DND-41 (cell line): ENCODE data around the gene SHPK.

Experiments
- ATAC-seq: fragments of 200-7000 bp; cut with Tn5 transposase; 3 replicates; pipeline ENCODE4 v1.9.1; 2021; ENCODE audit warnings: low read depth; ENCODE audit not compliant: insufficient read depth
- DNase-seq: peaks from one replicate; pipeline ENCODE4 v3.0.0-alpha.2; 2020
- H2AFZ ChIP-seq: 2 replicates; pipeline ENCODE4 v1.6.0; 2012; ENCODE audit warnings: low read depth, low read length
- H3K27ac ChIP-seq: 2 replicates; pipeline ENCODE4 v1.5.1; 2012; ENCODE audit warnings: low read length, inconsistent platforms
- H3K27me3 ChIP-seq: fragments of 200-600 bp; sonication (generic); 2 replicates; pipeline ENCODE4 v1.6.0; 2012; ENCODE audit warnings: low read length, mild to moderate bottlenecking, inconsistent platforms; ENCODE audit not compliant: insufficient read depth, poor library complexity
- H3K36me3 ChIP-seq: 2 replicates; pipeline ENCODE4 v1.5.1; 2012; ENCODE audit warnings: low read length, inconsistent platforms; ENCODE audit not compliant: insufficient read depth
- H3K4me1 ChIP-seq: 2 replicates; pipeline ENCODE4 v1.5.1; 2012; ENCODE audit warnings: mild to moderate bottlenecking, low read length; ENCODE audit not compliant: insufficient read depth
- H3K4me2 ChIP-seq: 2 replicates; pipeline ENCODE4 v1.6.0; 2012; ENCODE audit warnings: mild to moderate bottlenecking, moderate library complexity, low read length, inconsistent platforms; ENCODE audit not compliant: insufficient read depth
- H3K4me3 ChIP-seq, 2 experiments: fragments of 200-600 bp in 1 of 2; shearing (Covaris generic) in 1 of 2; 2 replicates each; pipeline ENCODE4 v1.5.1; 2012 to 2016; ENCODE audit warnings: inconsistent platforms in 2 of 2, low read length in 2 of 2, mild to moderate bottlenecking in 2 of 2, low read depth in 1 of 2, moderate library complexity in 1 of 2
- H3K79me2 ChIP-seq: 2 replicates; pipeline ENCODE4 v1.6.0; 2012; ENCODE audit warnings: low read length, inconsistent platforms; ENCODE audit not compliant: insufficient read depth
- H3K9ac ChIP-seq: 2 replicates; pipeline ENCODE4 v1.6.0; 2012; ENCODE audit warnings: low read depth, mild to moderate bottlenecking, inconsistent platforms, low read length, moderate library complexity
- H3K9me3 ChIP-seq: 2 replicates; pipeline ENCODE4 v1.5.1; 2012; ENCODE audit warnings: low read length, moderate library complexity, mild to moderate bottlenecking, inconsistent platforms; ENCODE audit not compliant: insufficient read depth, severe bottlenecking
- H4K20me1 ChIP-seq: 2 replicates; pipeline ENCODE4 v1.6.0; 2012; ENCODE audit warnings: low read length; ENCODE audit not compliant: insufficient read depth
- EZH2 ChIP-seq: IDR thresholded peaks from 3 replicates; pipeline ENCODE4 v1.6.1; 2012; ENCODE audit warnings: borderline replicate concordance, low read depth, mild to moderate bottlenecking, moderate library complexity, low read length, inconsistent platforms; ENCODE audit not compliant: severe bottlenecking
- TF ChIP-seq, protein P1 (sequence below): IDR thresholded peaks from 2 replicates; pipeline ENCODE4 v1.5.1; 2012; ENCODE audit warnings: borderline replicate concordance, low read length, moderate library complexity, mild to moderate bottlenecking; ENCODE audit not compliant: poor library complexity, severe bottlenecking; ENCODE audit errors: extremely low read depth

The SHPK gene

DNA sequence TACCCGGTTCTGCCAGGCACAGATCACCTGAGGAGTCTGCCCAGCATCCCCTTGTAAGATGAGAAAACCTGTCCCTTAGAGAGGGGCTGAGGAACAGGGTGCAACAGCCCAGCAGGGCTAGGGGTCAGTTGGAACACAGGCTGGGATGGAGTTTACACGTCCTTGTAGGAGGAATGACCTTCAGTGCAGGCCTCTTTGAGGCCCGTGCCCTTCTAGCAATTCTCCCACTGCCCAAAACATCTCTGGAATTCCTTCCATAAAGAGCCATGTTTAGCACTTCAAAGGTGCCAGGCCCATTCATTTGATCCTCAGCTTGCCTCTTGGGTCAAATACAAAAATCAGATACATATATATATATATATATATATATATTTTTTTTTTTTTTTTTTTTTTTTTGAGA is 5.0 kb upstream of the SHPK start:
- Histone ChIP-seq H3K4me1 (peaks cover 12% of the 10 kb centered on the region), H3K9ac (no peak overlapping the region), H4K20me1 (no peaks in the 10 kb centered on the region), H3K79me2 (peaks cover 10% of the 10 kb centered on the region), H2AFZ (no peak overlapping the region), H3K4me2 (no peak overlapping the region), H3K4me3 (no peak overlapping the region), H3K36me3 (peaks cover 3% of the 10 kb centered on the region), H3K9me3 (no peaks in the 10 kb centered on the region), H3K27me3 (no peaks in the 10 kb centered on the region), H3K27ac (no peak overlapping the region)
- TF ChIP-seq, protein P1, sequence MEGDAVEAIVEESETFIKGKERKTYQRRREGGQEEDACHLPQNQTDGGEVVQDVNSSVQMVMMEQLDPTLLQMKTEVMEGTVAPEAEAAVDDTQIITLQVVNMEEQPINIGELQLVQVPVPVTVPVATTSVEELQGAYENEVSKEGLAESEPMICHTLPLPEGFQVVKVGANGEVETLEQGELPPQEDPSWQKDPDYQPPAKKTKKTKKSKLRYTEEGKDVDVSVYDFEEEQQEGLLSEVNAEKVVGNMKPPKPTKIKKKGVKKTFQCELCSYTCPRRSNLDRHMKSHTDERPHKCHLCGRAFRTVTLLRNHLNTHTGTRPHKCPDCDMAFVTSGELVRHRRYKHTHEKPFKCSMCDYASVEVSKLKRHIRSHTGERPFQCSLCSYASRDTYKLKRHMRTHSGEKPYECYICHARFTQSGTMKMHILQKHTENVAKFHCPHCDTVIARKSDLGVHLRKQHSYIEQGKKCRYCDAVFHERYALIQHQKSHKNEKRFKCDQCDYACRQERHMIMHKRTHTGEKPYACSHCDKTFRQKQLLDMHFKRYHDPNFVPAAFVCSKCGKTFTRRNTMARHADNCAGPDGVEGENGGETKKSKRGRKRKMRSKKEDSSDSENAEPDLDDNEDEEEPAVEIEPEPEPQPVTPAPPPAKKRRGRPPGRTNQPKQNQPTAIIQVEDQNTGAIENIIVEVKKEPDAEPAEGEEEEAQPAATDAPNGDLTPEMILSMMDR = no peak
- no peak for TF ChIP-seq EZH2
- no peak for ATAC-seq
- no peak for DNase-seq

GRCh38 chr17:3639981-3640596 is 4.0 kb upstream of the SHPK start:
- no peak overlapping the region for H2AFZ ChIP-seq
- H3K36me3 ChIP-seq = peaks cover 3% of the 10 kb centered on the region
- peaks cover 17% of the 10 kb centered on the region for H3K79me2 ChIP-seq
- H3K9ac ChIP-seq = no peak overlapping the region
- no peaks in the 10 kb centered on the region for H3K9me3 ChIP-seq
- peaks cover 18% of the 10 kb centered on the region for H3K4me1 ChIP-seq
- H4K20me1 ChIP-seq = no peaks in the 10 kb centered on the region
- ATAC-seq (no peak), DNase-seq (no peak)
- H3K27ac ChIP-seq = no peak overlapping the region
- no peaks in the 10 kb centered on the region for H3K27me3 ChIP-seq
- TF ChIP-seq, protein P1 = no peak
- no peak for TF ChIP-seq EZH2
- H3K4me3 ChIP-seq = no peak overlapping the region
- no peak overlapping the region for H3K4me2 ChIP-seq

- H3K27ac ChIP-seq = peak overlapping the region; percentile 94
- H3K9ac ChIP-seq = peak overlapping the region; percentile 77
- TF ChIP-seq, protein P1 = no peak
- no peak for TF ChIP-seq EZH2
- H3K4me3 ChIP-seq = peak overlapping the region; percentile 90 to 100
- H3K4me2 ChIP-seq = peak overlapping the region; percentile 98
- H3K9me3 ChIP-seq = no peaks in the 10 kb centered on the region
- no peak for DNase-seq
- peaks cover 34% of the 10 kb centered on the region for H3K4me1 ChIP-seq
- H4K20me1 ChIP-seq = peaks cover 3% of the 10 kb centered on the region; the same call in 1 of the 2 replicates
- peaks cover 37% of the 10 kb centered on the region for H3K79me2 ChIP-seq
- no peak for ATAC-seq
- no peaks in the 10 kb centered on the region for H3K27me3 ChIP-seq
- peaks cover 13% of the 10 kb centered on the region for H3K36me3 ChIP-seq
- H2AFZ ChIP-seq = peak overlapping the region; percentile 99
Measured at GRCh38 chr17:3636908-3637373, 891 bp upstream of the SHPK start.
